VCaP (cell line): ENCODE results near the gene WFS1.

Experiments
- H3K27ac ChIP-seq: fragments of 450-650 bp; 2 replicates; pipeline ENCODE4 v1.5.1; 2017
- CTCF ChIP-seq: fragments of 450-650 bp; conservative IDR thresholded peaks from 2 replicates; pipeline ENCODE4 v1.5.1; 2017; ENCODE audit warnings: mild to moderate bottlenecking, moderate library complexity

The WFS1 gene

GRCh38 chr4:6298035-6298434 lies 28.4 kb downstream of the WFS1 start:
- TF ChIP-seq CTCF: no peak
- H3K27ac ChIP-seq: no peak overlapping the region

GRCh38 chr4:6298852-6299251 lies 29.2 kb downstream of the WFS1 start:
- no peak for TF ChIP-seq CTCF
- H3K27ac ChIP-seq: no peak overlapping the region

GRCh38 chr4:6299875-6300274 lies 30.2 kb downstream of the WFS1 start:
- no peak for TF ChIP-seq CTCF
- no peak overlapping the region for H3K27ac ChIP-seq

- TF ChIP-seq CTCF: no peak
Observed at GRCh38 chr4:6300359-6300758, 30.7 kb downstream of the WFS1 start.

GRCh38 chr4:6301051-6301731 lies 31.5 kb downstream of the WFS1 start:
- TF ChIP-seq CTCF: no peak
- no peak overlapping the region for H3K27ac ChIP-seq

More at GRCh38 chr4:6300359-6300758, 30.7 kb downstream of the WFS1 start:
- no peak overlapping the region for H3K27ac ChIP-seq

- TF ChIP-seq CTCF: no peak
- no peak overlapping the region for H3K27ac ChIP-seq
Observed at GRCh38 chr4:6301732-6302442, 32.2 kb downstream of the WFS1 start.

- H3K27ac ChIP-seq: no peak overlapping the region
- no peak for TF ChIP-seq CTCF
Observed at GRCh38 chr4:6302869-6303268, 33.2 kb downstream of the WFS1 start.
